HG03280 (cell line): ENCODE results near the gene TUBB3.
A peak's percentile ranks its signal among the peaks of the same experiment; 100 is the strongest.
"Not testable (repeated sequence)": the region's sequence is repeated elsewhere in the genome, so short reads cannot be mapped to it uniquely, and the experiment has no call there.

Source experiments
- ATAC-seq: cut with Tn5 transposase; IDR thresholded peaks from one replicate; pipeline ENCODE4 v1.9.1; 2021; ENCODE audit warnings: mild to moderate bottlenecking, moderate library complexity; ENCODE audit not compliant: unreplicated experiment

The TUBB3 gene

DNA sequence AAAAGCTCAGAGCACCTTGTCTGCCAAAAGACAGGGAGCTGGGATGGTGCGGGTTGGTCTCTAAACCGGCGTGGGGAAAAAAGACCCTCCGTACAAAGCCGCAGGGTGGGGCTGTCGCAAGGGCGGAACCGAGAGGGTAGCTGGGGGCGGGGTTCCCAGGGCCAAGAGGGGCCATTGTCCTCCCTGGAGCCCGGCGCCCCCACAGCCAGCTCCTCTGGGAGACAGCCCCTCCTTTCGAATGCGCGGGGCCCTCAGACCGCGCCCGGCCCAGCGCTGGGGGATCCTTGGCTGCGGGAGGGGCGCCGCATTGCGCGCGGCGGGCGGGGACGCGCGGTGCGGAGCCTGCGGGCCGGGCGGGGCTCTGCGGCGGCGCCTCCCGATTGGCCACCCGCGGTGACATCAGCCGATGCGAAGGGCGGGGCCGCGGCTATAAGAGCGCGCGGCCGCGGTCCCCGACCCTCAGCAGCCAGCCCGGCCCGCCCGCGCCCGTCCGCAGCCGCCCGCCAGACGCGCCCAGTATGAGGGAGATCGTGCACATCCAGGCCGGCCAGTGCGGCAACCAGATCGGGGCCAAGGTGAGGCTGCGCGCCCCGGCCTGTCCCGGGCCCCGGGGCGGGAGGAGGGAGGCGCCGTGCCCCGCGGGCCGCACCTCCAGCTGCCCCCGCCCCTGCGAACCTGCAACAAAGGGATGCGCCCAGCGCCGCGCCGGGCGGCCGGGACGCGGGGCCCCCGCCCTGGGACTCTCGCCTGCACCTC lies at the start of gene TUBB3:
Gene TUBB3 (plus strand): TSS at position 459 of the 756 bp plus-strand sequence. CDS start 60 bp downstream, at position 519.
- peak; percentile 46 for ATAC-seq

GRCh38 chr16:89873972-89874689 lies 49.0 kb upstream of the TUBB3 start:
- ATAC-seq: peak; percentile 76

DNA sequence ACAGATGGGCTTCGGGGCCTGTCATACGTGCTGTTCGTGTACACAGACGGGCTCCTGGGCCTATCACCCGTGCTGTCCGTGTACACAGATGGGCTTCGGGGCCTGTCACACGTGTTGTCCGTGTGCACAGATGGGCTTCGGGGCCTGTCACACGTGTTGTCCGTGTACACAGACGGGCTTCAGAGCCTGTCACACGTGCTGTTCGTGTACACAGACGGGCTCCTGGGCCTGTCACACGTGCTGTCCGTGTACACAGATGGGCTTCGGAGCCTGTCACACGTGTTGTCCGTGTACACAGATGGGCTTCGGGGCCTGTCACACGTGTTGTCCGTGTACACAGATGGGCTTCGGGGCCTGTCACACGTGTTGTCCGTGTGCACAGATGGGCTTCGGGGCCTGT lies 44.0 kb upstream of the TUBB3 start:
- not testable (repeated sequence) for ATAC-seq

GRCh38 chr16:89880477-89881367 lies 42.4 kb upstream of the TUBB3 start:
- ATAC-seq: no peak

GRCh38 chr16:89881368-89881730 lies 41.8 kb upstream of the TUBB3 start:
- ATAC-seq: no peak

GRCh38 chr16:89883346-89884040 lies 39.6 kb upstream of the TUBB3 start:
- no peak for ATAC-seq

DNA sequence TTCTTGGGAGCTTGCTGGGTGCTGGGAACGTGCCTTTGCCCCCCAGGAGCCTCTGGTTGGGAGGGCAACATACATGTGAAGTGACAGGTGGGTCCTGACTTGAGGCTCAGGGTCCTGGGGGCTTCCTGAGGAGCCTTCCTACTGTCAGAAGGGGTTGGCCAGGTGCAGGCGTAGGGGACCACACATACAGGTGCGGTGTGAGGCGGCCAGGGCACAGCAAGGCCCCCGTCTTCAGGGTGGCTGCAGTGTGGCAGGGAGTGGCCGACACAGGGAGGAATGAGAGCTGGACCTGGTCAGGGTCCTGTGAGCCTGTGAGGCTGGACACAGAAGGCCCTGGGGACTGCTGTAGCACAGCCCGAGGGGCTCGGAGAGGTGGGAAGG lies 39.1 kb upstream of the TUBB3 start:
- no peak for ATAC-seq

GRCh38 chr16:89887243-89887642 lies 35.9 kb upstream of the TUBB3 start:
- no peak for ATAC-seq

DNA sequence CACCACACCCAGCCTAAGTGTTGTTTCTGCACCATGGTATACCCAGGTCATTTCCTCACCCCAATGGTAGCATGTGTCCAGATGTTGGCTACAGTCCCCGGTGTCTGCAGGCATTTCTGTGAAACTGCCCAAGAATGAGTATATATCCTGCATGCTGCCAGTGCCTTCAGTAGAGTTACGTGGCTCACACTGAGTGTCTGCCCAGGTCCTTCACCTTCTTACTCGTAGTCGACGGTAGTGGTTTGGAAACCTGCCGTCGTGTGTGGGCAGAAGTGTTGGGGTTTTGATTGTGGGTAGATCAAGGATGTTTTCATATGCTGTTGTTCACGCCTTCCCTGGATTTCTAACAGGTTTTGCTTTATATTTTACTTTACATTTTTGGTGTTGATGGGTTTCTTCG lies 32.9 kb upstream of the TUBB3 start:
- no peak for ATAC-seq

DNA sequence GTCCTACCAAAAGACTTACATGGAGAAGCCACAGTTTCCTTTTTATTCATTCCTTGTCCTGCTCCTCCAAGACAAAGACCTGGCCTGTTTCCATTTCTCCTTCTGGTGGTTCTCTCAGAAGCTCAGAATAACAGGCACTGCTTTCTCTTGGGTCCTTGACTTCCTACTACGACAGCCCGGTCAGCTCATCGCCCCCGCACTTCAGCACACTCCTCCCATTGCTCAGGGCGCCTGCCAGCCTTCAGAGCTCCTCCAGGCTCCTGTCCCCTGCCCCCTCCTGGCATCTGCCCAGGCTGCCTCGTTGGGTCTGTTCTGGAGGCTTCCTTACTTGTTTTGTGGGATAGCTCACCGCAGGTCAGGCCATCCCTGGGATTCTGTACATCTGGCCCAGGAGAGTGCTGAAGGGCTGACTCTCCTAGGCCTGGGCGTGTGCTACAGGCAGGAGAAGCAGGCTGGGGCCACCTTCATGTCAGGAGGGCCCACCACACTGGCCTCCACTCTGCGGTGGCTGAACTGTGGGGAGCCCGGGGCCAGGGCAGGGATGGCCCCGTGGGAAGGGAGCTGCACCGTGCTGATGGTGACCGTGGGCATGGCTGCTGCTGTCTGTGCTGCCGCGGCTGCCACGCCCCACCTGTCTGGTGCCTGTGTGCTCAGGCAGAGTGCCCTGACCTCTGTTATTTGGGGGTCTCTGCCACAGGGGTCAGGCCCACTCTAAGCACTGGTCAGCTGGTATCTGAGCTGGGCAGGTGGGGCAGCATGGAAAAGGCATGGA lies 32.1 kb upstream of the TUBB3 start:
- no peak for ATAC-seq

DNA sequence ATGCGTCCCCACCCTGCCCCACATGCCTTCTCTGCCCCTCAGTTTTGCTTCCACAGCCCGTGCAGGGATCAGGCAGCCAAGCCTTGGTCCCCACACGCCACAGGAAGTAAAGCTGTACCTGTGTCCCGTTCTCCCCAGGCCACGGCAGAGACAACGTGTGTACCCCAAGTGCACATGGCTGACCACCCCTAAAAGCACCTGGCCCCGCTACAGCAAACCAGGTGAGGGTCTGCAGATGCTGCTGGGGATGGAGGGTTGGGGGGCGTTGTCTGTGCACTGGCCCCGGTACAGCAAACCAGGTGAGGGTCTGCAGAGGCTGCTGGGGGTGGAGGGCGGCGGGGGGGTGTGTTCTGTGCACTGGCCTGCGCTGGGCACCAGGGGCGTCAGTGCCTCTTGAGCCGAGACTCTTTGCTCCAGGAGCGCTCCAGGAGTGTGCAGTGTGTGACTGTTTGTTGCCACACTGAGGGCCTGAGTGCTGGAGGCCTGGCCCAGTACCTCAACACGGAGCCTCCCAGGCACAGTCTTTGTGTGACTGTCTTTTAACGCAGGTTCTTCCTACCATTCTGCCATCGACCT lies 31.0 kb upstream of the TUBB3 start:
- ATAC-seq: no peak

DNA sequence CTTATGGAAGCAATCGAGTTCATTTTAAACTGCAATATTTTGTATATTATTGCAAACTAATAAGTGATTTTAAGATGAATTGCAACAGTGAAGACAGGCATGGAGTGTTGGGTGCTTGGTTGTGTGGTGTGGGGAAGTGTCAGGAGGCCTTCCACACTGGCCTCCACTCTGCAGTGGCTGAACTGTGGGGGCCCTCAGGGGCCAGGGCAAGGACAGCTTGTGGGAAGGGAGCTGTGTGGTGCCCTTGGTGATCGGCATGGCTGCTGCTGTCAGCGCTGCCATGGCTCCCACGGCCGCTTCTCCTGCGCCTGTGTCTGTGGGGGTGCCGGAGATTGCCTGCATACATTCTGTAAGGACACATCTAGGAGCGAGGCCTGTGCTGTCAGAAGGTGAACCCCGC lies 30.5 kb upstream of the TUBB3 start:
- ATAC-seq: no peak

GRCh38 chr16:89893642-89894548 lies 29.2 kb upstream of the TUBB3 start:
- no peak for ATAC-seq

DNA sequence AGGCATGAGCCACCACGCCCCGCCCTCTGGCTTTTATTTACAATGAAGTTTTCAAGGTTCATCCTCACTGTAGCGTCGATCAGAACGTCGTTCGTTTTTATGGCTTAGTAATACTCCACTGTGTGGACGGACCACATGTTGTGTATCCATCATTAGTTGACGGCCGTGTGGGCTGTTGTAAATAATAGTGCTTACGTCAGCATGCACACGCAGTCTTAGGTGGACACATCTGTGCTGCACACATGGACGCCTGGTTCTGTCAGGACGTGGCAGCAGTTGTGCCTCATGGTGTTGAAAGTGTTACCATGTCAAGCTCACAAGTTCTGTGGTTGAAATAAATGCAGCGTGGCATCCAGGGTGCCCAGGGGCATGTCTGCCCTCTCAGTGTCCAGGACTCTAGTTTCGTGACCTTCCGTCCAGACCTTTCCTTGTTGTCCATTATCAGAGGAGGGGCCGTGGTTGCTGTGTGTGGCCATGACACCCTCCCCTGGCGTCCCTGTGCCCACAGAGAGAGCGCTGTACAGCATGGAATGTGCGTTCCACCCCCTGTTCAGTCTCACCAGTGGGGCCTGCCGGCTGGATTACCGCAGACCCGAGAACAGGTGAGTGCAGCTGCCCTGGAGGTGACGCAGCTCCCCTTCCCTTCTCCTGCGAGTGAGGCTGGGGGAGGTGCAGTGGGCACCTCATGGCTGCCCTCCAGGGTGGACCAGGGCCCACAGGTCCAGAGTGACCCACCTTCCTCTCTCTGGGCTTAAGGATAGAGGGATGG lies 27.5 kb upstream of the TUBB3 start:
- ATAC-seq: no peak

DNA sequence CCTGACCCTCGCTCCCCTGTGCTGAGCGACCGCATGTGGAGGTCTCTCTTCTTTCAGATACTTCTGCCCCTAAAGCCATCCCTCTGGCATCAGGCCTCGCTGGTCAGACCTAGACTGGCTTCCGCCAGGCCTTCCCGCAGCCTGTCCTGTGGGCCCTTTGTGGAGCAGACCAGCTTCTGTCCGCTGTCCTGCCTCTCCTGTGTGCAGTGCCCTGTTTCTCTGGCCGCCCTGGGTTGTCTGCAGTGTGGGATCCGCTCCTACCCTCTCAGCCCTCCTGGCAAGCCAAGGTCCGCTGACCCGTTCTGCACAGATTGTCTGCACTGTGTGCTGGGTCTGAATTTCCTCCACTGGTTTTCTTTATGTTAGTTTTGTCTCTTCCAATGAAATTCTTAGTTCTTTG lies 25.9 kb upstream of the TUBB3 start:
- ATAC-seq: no peak

- ATAC-seq: no peak
Measured at GRCh38 chr16:89898201-89898967, 24.8 kb upstream of the TUBB3 start.

- ATAC-seq: no peak
Measured at GRCh38 chr16:89899879-89900481, 23.2 kb upstream of the TUBB3 start.
